GM13976 (cell line): ENCODE measurements around the gene RAB11A.

Experiments
- DNase-seq: peaks from one replicate; pipeline ENCODE4 v3.0.0; 2012; ENCODE audit warnings: low spot score
- in situ Hi-C: fragments of 300-500 bp; cut with MboI; formaldehyde crosslinking; loops from one replicate; pipeline ENCODE4 v1.12.0; 2022; ENCODE audit warnings: low sequenced_read_pairs, mixed read lengths, inconsistent platforms; ENCODE audit not compliant: unreplicated experiment
- TF ChIP-seq, protein P1 (sequence below): IDR thresholded peaks from 2 replicates; pipeline ENCODE4 v1.5.1; 2012; ENCODE audit warnings: borderline replicate concordance, mild to moderate bottlenecking; ENCODE audit not compliant: insufficient read depth; ENCODE audit errors: extremely low read depth, missing control alignments, control extremely low read depth

The RAB11A gene

DNA sequence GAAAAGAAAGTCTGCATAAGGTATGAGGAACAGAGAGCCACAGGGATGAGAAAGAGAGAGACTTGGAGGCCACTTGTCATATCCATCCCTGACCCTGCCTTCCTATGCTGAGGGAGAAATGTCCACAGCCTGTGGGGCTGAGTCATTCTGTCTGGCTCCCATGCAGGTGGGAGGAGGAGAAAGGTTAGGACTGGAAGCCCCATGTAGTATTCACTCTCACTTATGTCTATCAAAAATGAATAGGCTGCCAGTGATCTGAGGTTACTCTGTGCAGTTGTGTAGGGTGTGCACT is 71.3 kb downstream of the RAB11A start:
- no peak for DNase-seq
- TF ChIP-seq, protein P1, sequence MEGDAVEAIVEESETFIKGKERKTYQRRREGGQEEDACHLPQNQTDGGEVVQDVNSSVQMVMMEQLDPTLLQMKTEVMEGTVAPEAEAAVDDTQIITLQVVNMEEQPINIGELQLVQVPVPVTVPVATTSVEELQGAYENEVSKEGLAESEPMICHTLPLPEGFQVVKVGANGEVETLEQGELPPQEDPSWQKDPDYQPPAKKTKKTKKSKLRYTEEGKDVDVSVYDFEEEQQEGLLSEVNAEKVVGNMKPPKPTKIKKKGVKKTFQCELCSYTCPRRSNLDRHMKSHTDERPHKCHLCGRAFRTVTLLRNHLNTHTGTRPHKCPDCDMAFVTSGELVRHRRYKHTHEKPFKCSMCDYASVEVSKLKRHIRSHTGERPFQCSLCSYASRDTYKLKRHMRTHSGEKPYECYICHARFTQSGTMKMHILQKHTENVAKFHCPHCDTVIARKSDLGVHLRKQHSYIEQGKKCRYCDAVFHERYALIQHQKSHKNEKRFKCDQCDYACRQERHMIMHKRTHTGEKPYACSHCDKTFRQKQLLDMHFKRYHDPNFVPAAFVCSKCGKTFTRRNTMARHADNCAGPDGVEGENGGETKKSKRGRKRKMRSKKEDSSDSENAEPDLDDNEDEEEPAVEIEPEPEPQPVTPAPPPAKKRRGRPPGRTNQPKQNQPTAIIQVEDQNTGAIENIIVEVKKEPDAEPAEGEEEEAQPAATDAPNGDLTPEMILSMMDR: no peak
- in situ Hi-C loops: no loop called here
